IPS-18c (cell line): Measurements from ENCODE around the gene SLC25A1.

ENCODE experiments used
- H3K4me3 ChIP-seq: 2 replicates; pipeline ENCODE4 v1.7.0; 2013; ENCODE audit warnings: low read depth, mild to moderate bottlenecking, low read length, moderate library complexity; ENCODE audit not compliant: insufficient read depth
- H3K9me3 ChIP-seq: one replicate; pipeline ENCODE4 v1.6.1; 2013; ENCODE audit warnings: mild to moderate bottlenecking, low read length, moderate library complexity; ENCODE audit not compliant: control insufficient read depth, insufficient read depth

The SLC25A1 gene

DNA sequence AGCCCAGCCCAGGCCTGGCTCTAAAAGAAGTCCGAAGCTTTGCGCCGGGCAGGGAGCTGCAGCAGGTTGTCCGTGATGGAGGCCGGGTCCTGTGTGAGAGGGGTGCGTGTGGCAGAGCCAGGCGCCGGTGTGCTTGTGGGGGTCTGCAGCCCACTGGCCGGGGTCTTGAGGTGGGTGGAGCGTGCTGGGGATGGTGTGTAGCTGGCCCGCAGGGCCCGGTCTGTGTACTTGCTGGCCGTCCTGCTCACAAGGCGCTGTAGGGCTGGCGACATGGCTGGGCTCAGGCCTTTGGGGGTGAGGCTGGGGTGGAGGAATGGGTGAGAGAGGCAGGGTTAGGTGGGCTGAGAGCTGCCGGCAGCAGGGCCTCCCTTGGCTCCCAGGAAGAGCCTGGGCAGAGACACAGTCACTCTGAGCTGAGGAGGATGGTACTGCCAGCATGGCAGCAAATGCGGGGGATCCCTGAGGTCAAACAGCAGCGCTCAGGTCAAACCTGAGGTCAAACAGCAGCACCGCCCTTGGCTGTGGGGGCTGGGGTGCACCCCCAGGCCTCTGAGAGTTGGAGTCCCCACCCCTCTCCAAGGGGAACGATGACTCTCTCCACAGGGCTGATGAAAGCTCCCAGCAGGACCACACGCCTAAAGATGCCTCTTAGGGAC, 44.2 kb downstream of the SLC25A1 start:
- Histone ChIP-seq H3K4me3 (no peak overlapping the region), H3K9me3 (no peaks in the 10 kb centered on the region)

DNA sequence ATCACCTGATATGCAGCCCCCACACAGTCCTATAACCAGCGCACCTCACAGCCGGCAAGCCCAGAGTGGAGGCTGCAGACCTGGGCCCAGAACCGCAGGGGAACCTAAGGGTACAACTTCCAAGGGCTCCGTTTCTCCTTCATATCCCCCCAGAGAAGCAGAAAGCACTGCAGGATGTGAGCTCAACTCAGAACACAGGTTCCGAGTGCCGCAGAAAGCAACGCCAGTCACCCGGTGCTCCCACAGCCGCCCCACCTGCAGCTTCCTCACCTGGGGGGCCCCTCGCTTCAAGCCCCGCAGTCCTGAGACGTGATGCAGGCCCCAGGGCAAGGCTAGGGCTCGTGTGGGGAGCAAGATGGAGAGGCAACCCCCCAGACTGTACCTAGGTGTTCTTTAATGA, 45.0 kb downstream of the SLC25A1 start:
- Histone ChIP-seq H3K4me3 (no peak overlapping the region), H3K9me3 (no peaks in the 10 kb centered on the region)

DNA sequence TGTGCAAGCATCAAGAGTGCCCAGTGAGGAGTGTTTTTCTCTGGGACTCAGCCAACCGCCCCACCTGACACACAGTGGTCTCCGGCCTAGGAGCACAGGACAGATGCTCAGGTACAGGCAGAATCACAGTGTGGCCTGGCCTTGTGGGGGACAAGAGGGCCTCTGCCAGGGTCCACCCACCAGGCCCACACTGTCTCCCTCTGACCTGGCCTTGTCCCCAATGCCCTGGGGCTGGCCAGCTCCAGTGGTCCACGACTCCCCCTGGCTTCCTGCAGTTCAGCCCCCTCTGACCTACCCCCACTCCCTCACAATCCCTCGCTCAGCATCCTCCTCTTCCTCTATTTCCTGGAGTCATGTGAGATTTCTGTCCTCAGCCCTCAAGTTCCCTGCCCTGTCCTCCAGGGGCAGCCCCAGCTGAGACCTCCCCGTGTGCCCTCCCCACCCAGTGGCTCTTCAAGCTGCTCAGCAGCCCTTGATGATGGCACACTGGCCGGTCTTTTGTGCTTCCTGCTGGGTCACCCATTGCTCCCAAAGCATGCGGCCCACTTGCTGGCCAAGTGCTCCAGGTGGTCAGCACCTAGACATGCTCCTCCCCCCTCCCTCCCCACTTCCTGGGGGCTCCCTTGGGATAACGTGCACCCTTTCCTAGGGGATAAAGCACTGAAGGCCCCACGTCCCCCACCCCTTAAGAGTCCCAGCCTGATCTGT, 45.7 kb downstream of the SLC25A1 start:
- Histone ChIP-seq H3K9me3 (no peaks in the 10 kb centered on the region), H3K4me3 (no peak overlapping the region)

DNA sequence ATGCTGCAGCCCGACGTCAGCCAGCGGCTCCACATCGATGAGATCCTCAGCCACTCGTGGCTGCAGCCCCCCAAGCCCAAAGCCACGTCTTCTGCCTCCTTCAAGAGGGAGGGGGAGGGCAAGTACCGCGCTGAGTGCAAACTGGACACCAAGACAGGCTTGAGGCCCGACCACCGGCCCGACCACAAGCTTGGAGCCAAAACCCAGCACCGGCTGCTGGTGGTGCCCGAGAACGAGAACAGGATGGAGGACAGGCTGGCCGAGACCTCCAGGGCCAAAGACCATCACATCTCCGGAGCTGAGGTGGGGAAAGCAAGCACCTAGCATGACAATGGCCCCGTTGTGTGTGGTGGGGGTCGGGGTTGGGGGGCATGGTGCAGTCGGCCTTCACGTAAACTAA, 46.4 kb downstream of the SLC25A1 start:
- Histone ChIP-seq H3K4me3 (no peak overlapping the region), H3K9me3 (no peaks in the 10 kb centered on the region)

DNA sequence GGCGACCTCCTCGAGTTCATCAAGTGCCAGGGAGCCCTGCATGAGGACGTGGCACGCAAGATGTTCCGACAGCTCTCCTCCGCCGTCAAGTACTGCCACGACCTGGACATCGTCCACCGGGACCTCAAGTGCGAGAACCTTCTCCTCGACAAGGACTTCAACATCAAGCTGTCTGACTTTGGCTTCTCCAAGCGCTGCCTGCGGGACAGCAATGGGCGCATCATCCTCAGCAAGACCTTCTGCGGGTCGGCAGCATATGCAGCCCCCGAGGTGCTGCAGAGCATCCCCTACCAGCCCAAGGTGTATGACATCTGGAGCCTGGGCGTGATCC, 46.9 kb downstream of the SLC25A1 start:
- Histone ChIP-seq H3K9me3 (no peaks in the 10 kb centered on the region), H3K4me3 (no peak overlapping the region)

DNA sequence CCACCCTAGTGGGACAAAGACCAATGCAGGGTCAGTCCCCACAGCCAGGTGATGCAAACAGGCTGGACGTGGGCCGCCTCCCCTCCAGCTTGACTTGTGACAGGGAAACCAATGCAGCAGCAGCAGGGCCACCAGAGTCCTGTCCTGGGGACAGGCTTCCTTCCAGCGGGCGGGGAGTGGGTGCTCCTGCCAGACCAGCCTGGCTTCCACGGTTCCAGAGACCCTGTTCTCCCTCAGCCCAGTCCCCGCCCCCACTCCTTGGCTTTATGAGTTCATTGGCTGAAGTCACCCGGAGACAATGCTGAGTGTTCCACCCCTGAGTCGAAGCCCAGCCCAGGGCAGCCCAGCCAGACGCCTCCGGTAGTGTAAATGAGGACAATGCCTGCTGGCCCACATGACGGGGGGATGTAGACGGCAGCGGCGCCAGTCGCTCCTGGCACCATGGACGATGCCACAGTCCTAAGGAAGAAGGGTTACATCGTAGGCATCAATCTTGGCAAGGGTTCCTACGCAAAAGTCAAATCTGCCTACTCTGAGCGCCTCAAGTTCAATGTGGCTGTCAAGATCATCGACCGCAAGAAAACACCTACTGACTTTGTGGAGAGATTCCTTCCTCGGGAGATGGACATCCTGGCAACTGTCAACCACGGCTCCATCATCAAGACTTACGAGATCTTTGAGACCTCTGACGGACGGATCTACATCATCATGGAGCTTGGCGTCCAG, 47.4 kb downstream of the SLC25A1 start, which contains the start of gene TSSK2:
Gene TSSK2 (plus strand): TSS at position 350 of the 726 bp plus-strand sequence. CDS start 92 bp downstream, at position 442.
- H3K9me3 ChIP-seq: no peaks in the 10 kb centered on the region

DNA sequence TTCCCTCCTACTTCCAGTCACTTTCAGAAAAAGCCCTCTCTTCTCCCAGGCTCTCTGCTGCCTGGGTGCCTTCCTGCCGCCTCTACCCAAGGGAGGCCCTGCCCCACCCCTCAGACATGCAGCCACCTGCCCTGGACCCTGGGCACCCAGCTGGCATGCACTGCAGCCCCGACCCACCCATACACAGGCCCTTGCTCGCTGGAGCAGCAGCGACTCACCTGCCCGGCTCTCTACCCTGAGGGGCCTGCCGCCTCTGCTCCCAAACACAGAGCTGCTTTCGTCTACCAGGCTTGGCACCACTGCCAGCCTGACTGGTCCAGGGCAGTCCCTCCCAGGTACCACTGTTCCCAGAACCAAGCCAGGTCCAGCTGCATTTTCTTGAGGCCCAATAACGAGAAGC, 48.7 kb downstream of the SLC25A1 start:
- no peaks in the 10 kb centered on the region for H3K9me3 ChIP-seq
- no peak overlapping the region for H3K4me3 ChIP-seq

More for the DNA sequence above, 47.4 kb downstream of the SLC25A1 start, which contains the start of gene TSSK2:
- H3K4me3 ChIP-seq: no peak within 1 kb of the TSS

DNA sequence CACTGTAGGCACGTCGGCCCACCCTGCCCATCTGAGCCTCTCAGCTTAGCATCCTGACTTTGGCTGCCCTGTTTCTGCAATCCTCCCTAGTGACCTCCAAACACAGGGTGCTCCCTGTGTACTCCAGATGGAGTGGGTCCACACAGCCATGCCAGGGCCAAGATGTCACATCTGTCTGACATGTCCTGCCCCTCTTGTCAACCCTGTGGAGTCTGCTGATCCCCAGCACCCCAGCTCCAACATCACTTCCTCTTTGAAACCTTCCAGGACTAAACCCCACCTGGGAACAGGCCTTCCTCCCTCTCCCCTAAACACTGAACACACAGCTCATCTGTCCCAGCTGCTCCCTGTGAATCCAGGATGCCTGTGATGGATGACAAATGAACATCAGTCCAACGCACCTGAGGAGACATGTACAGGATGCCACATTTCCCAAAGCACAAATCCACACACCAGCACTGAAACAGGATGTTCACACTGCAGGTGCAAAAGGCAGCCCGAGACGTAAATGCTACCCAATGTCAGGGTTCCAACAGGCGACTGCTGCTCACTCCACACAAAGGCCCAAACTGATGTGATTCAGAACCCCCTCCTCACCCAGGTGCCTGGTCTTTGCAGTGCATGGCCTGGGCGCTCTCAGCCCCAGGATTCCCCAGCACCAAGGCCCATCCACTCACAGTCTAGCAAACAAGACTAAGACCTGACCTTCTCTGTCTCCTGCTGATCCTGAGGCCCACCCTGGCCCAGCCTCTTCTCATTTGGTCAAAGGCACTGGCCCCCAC, 49.4 kb downstream of the SLC25A1 start:
- H3K4me3 ChIP-seq: no peak overlapping the region
- no peaks in the 10 kb centered on the region for H3K9me3 ChIP-seq

DNA sequence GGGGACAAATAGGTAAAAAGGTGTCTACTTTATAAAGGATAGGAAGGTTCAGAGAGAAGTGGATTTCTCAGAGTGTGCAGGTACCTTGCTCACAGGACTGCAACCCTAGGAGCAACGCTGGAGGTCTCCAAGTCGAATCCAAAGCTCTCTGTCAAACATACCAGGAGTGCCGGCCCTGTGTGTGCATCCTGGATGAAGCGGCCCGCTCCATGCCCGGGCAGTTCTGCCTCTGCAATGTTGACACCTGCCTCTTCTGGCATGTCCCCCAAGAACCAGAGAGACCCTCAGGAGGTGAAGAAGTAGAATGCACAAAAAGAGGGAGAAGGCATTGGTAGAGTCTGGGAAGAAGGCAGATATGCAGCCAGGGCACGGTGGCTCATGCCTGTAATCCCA, 50.5 kb downstream of the SLC25A1 start:
- Histone ChIP-seq H3K4me3 (no peak overlapping the region), H3K9me3 (no peaks in the 10 kb centered on the region)

DNA sequence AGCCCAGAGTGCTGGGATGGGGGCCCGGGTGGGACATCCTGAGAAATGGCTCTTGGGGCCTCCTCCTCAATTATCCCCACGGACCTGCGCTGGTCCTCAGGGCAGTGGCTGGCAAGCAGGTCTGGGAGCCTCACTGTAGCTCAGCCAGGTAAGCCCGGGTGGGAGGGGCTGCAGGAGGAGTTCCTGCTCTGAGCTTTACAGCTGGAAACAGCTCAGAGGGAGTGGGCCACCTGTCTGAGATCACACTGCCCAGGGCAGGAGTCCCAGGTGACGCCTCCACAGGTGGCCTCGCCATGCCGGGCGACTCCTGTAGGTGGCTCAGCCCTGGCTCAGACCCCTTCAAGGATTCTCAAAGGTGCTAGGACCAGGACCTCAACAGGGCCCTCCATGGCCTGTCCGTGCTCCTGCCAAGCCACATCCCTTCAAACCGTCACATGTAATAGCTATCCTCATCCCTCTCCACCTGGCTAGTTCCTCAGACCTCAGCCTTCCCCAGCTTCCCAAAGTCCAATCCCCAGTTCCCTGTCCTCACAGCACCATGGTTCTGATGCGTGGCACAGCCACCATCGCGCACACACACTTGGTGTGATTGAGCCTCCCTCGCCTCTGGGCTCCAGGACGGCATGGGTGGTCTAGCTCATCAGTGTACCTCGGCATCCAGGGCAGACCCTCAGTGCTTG, 51.1 kb downstream of the SLC25A1 start:
- Histone ChIP-seq H3K4me3 (no peak overlapping the region), H3K9me3 (no peaks in the 10 kb centered on the region)

DNA sequence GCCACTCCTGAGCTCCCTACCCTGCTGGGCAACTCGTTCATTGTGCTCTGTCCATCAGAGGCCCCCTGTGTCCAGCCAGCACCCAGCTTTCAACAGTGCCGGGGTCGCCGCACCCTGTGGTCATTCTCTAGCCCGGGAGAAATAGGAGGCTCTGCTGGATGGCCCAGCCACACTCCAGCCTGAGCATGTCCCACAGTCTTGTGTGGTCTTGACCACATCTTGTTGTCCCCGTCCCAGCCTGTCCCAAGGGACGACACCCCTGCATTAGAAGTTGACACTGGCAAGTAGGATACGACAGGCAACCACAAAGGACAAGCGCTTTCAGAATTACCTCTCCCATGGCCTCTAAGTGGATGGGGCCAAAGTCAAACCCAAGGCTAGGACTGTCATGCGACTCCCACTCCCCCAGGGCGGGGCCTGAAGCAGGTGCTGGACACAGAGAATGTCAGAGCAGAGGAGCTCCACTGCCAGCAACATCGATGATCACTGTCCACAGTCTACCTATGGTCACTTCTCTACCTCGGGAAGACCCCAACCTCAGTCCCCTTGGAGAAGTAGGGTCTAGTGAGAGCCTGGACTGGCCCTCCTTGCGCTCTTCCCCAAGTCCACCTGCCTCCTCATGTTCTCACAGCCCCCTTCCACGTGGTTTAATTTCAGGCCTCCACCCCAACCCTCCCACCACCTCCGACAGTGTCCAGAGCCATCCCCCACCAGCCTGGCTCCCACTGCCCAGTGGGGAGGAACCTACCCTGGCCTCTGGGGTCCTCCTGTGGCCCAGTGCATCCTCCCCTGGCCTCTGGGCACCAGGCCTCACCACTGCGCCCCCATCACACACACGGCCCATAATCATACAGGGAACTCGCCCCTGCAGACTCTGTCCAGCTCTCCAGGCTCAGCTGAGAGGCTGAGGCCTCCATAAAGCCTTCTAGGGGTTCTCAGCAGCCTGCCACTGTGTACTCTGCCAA, 51.9 kb downstream of the SLC25A1 start:
- Histone ChIP-seq H3K4me3 (no peak overlapping the region), H3K9me3 (no peaks in the 10 kb centered on the region)
